ENCODE results near the gene VGLL4.

- TF ChIP-seq SUZ12 (IDR thresholded peaks at IDR 0.05; ENCODE audit: extremely low read depth, insufficient read depth, insufficient read length) (no peak), YY1 (IDR thresholded peaks at IDR 0.05; ENCODE audit: insufficient read depth, insufficient read length) (no peak), ZNF274 (IDR thresholded peaks at IDR 0.05; ENCODE audit: low read depth, low read length) (no peak)
These were observed 32.9 kb downstream of the VGLL4 start for GRCh38 chr3:11610700-11611275.
